Sigmoid colon (tissue), 4 donors: ENCODE data around the gene KCNH1.

ENCODE experiments used
- EP300 ChIP-seq, 4 donors: sonication (generic); formaldehyde crosslinking; IDR thresholded peaks; one replicate each; pipeline ENCODE4 v1.6.1; 2017; ENCODE audit warnings: antibody characterized with exemption in 4 of 4
- POLR2A ChIP-seq, 2 donors: fragments of 450-650 bp; IDR thresholded peaks; one replicate each; pipeline ENCODE4 v1.6.1; 2016; ENCODE audit warnings: antibody characterized with exemption in 2 of 2, mild to moderate bottlenecking in 2 of 2, moderate library complexity in 2 of 2
- POLR2AphosphoS5 ChIP-seq, 4 donors: sonication (generic); formaldehyde crosslinking; IDR thresholded peaks; one replicate each; pipeline ENCODE4 v1.6.1; 2017; ENCODE audit warnings: antibody characterized with exemption in 4 of 4
- TF ChIP-seq, protein P1 (sequence below), 4 experiments: fragments of 450-650 bp in 3 of 4; fragments of 200-600 bp in 1 of 4; IDR thresholded peaks; one replicate each; pipeline ENCODE4 v1.5.1; 2016 to 2019; ENCODE audit warnings: antibody characterized with exemption in 4 of 4, mild to moderate bottlenecking in 3 of 4, moderate library complexity in 2 of 4

DNA sequence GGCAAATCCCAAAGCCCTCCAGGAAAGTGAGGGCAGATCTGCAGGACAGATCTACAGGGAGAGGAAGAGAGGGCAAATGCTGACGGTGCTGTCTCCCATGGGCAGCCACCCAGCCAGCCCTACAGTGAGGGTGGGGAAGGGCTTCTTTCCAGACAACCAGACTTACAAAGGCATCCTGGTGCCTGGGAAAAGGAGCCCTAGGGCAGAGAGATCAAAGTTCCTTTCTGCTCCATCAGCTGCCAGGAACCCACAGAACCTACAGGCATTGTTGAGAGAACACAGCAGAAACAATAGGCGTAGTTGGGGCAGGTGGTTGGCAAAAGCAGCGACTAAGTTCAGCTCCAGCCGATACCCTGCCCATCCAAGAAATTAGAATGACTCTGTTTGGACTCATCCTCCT lies 332.4 kb downstream of the KCNH1 start:
- TF ChIP-seq, protein P1, sequence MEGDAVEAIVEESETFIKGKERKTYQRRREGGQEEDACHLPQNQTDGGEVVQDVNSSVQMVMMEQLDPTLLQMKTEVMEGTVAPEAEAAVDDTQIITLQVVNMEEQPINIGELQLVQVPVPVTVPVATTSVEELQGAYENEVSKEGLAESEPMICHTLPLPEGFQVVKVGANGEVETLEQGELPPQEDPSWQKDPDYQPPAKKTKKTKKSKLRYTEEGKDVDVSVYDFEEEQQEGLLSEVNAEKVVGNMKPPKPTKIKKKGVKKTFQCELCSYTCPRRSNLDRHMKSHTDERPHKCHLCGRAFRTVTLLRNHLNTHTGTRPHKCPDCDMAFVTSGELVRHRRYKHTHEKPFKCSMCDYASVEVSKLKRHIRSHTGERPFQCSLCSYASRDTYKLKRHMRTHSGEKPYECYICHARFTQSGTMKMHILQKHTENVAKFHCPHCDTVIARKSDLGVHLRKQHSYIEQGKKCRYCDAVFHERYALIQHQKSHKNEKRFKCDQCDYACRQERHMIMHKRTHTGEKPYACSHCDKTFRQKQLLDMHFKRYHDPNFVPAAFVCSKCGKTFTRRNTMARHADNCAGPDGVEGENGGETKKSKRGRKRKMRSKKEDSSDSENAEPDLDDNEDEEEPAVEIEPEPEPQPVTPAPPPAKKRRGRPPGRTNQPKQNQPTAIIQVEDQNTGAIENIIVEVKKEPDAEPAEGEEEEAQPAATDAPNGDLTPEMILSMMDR (IDR thresholded peaks at IDR 0.05), result no peak
- no peak for TF ChIP-seq POLR2A (IDR thresholded peaks at IDR 0.05)
- TF ChIP-seq POLR2AphosphoS5 (IDR thresholded peaks at IDR 0.05), result no peak
- no peak for TF ChIP-seq EP300 (IDR thresholded peaks at IDR 0.05)
